GM12892 (cell line): Measurements from ENCODE around the gene PSKH1.

Source experiments
- POLR2A ChIP-seq: IDR thresholded peaks from 2 replicates; pipeline ENCODE4 v1.6.1; 2011; ENCODE audit warnings: low read depth, low read length, control low read depth
- POLR2AphosphoS5 ChIP-seq: IDR thresholded peaks from 2 replicates; pipeline ENCODE4 v1.6.1; 2011; ENCODE audit warnings: low read depth, low read length, control low read depth
- TAF1 ChIP-seq: IDR thresholded peaks from 2 replicates; pipeline ENCODE4 v1.6.1; 2011; ENCODE audit warnings: low read depth, mild to moderate bottlenecking, control low read depth, low read length, borderline replicate concordance

GRCh38 chr16:67942510-67943255 lies 49.6 kb downstream of the PSKH1 start:
- TF ChIP-seq POLR2A = no peak
- no peak for TF ChIP-seq POLR2AphosphoS5
- TF ChIP-seq TAF1 = no peak
